Fibroblast of skin of right quadriceps (primary cell): ENCODE measurements around the gene TTC6.
"Not testable (repeated sequence)": the region's sequence is repeated elsewhere in the genome, so short reads cannot be mapped to it uniquely, and the experiment has no call there.

Experiments
- DNase-seq: peaks from one replicate; pipeline ENCODE4 v3.0.0-alpha.2; 2013

The TTC6 gene

GRCh38 chr14:37594971-37595808, at the start of gene TTC6, which contains the start of gene FOXA1:
Gene TTC6 (plus strand): TSS chr14:37595629. CDS start chr14:37622065, 26,436 bp downstream.
Gene FOXA1 (minus strand): TSS chr14:37595249. CDS start chr14:37594972, 277 bp downstream.
- DNase-seq = no peak

GRCh38 chr14:37546621-37547447, 48.6 kb upstream of the TTC6 start:
- peak; percentile 59 for DNase-seq

- DNase-seq = peak; percentile 83
Measured at GRCh38 chr14:37550511-37550910, 44.9 kb upstream of the TTC6 start.

- no peak for DNase-seq
Measured at GRCh38 chr14:37551119-37551518, 44.3 kb upstream of the TTC6 start.

GRCh38 chr14:37553935-37554550, 41.4 kb upstream of the TTC6 start:
- DNase-seq = no peak

- DNase-seq = not testable (repeated sequence)
Measured at GRCh38 chr14:37555596-37555995, 39.8 kb upstream of the TTC6 start.

GRCh38 chr14:37558740-37559139, 36.7 kb upstream of the TTC6 start:
- DNase-seq = no peak

GRCh38 chr14:37559386-37559785, 36.0 kb upstream of the TTC6 start:
- no peak for DNase-seq

- DNase-seq = no peak
Measured at GRCh38 chr14:37563189-37563588, 32.2 kb upstream of the TTC6 start.

- no peak for DNase-seq
Measured at GRCh38 chr14:37565550-37565949, 29.9 kb upstream of the TTC6 start.

- no peak for DNase-seq
Measured at GRCh38 chr14:37566811-37567371, 28.5 kb upstream of the TTC6 start.

GRCh38 chr14:37569729-37570128, 25.7 kb upstream of the TTC6 start:
- DNase-seq = no peak

- no peak for DNase-seq
Measured at GRCh38 chr14:37571391-37571790, 24.0 kb upstream of the TTC6 start.

GRCh38 chr14:37573356-37573755, 22.1 kb upstream of the TTC6 start:
- no peak for DNase-seq

- no peak for DNase-seq
Measured at GRCh38 chr14:37579274-37579673, 16.2 kb upstream of the TTC6 start.

- DNase-seq = no peak
Measured at GRCh38 chr14:37580146-37580545, 15.3 kb upstream of the TTC6 start.

- DNase-seq = no peak
Measured at GRCh38 chr14:37583358-37584210, 11.8 kb upstream of the TTC6 start.

- no peak for DNase-seq
Measured at GRCh38 chr14:37584211-37585100, 11.0 kb upstream of the TTC6 start.

GRCh38 chr14:37585101-37585511, 10.3 kb upstream of the TTC6 start:
- no peak for DNase-seq

GRCh38 chr14:37585971-37586796, 9.2 kb upstream of the TTC6 start:
- no peak for DNase-seq
